GM19035 (cell line): Measurements from ENCODE around the gene UGT1A9.
"Not testable (repeated sequence)": the region's sequence is repeated elsewhere in the genome, so short reads cannot be mapped to it uniquely, and the experiment has no call there.

Experiments
- ATAC-seq: cut with Tn5 transposase; IDR thresholded peaks from one replicate; pipeline ENCODE4 v1.9.1; 2021; ENCODE audit not compliant: unreplicated experiment

UGT1A9 gene

DNA sequence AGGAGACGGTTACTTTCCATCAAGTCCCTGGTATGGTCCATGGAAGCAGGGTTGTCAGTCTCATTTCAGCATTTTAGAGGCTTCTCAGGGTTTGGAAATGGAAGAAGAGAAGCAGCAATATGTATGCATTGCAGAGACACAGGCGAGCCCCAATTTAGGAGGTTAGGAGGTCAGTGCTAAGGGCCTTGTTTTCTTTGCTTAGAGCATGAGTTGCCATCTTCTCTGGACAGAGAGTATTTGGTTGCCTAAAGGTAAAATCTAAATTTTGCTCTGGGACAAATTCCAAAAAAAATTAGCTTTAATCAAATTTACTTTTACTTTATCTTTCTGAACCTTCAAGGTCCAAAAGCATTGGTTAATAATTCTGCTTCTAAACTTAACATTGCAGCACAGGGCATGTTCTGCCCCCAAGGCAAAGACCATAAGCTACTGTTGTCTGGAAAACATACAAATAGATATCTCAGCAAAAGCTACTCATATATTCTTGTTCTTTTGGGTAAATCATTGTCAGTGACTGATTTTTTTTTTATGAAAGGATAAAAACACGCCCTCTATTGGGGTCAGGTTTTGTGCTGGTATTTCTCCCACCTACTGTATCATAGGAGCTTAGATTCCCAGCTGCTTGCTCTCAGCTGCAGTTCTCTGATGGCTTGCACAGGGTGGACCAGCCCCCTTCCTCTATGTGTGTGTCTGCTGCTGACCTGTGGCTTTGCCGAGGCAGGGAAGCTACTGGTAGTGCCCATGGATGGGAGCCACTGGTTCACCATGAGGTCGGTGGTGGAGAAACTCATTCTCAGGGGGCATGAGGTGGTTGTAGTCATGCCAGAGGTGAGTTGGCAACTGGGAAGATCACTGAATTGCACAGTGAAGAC is at the start of gene UGT1A9:
UGT1A9 (plus strand) TSS at position 609 of the 872 bp plus-strand sequence; CDS start at position 646, 37 bp downstream.
- no peak for ATAC-seq

DNA sequence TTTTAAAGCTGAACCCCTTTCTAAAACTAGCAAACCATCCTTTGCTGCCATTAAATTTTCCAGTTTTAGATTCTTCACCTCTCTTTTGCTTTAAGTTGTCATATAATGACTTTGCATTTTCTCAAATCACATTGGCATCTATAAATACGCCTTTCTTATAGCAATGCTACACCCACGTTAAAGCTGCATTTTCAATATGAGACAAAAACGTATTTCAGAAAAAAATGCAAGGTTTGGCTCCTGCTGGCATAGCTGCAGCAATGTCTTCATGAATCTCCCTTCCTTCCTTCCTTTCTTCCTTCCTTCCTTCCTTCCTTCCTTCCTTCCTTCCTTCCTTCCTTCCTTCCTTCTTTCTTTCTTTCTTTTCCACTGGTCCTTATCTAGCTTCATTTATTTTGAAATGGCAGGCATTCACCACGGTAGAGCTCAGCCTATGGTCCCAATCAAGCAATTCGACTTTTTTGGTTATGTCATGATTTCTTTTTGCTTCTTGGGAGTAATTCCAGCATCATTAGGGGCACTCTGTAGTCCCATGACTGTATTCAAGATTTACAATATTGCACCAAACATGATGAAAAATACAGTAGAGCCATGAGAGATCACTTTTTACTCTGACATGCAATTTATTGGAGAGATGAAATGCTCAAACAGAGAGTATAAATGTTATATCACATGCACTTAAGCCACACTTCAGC is 44.2 kb upstream of the UGT1A9 start:
- no peak for ATAC-seq

DNA sequence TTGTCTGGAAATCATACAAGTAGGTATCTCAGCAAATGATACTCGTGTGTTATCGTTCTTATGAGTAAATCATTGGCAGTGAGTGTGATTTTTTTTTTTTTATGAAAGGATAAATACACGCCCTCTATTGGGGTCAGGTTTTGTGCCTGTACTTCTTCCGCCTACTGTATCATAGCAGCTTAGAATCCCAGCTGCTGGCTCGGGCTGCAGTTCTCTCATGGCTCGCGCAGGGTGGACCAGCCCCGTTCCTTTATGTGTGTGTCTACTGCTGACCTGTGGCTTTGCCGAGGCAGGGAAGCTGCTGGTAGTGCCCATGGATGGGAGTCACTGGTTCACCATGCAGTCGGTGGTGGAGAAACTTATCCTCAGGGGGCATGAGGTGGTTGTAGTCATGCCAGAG is 35.4 kb upstream of the UGT1A9 start, which contains the start of gene UGT1A10:
UGT1A10 (plus strand) TSS at position 143 of the 400 bp plus-strand sequence; CDS start at position 218, 75 bp downstream.
- ATAC-seq: not testable (repeated sequence)

DNA sequence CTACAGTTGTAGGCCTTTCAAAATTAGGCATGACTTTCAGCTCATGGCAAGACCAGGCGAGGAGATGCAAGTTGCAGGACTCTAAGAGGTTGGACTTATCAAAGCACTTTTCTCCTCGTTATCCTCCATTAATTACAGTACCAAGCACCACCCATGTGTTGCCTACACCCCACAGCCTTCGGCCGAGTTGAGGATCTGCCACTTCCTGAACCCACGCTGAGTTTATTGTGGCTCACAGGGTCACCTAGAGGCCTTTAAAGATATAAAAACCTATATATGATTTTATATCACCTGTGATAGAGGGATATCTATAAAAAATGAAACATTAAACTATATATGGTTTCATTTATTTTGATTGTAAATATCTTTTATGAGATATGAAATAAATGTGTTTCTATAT is 32.9 kb upstream of the UGT1A9 start:
- no peak for ATAC-seq

DNA sequence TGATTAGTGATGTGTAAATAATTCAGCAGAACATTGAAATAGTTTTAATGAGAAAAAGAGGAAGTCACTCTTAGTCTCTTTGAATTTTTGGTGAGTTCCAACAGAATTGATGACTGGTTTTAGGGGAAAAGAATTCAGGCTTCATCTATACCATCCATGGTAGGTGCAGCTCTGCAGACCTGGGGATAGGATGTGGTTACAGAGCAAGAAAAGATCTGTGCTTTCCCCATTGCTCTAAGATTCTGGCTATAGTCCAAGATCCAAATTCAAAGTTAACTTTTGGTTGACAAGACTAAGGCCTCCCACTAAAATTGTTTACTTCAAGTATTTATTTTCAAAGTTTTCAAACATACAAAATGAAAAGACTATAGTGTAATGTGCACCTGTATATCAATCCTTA is 31.8 kb upstream of the UGT1A9 start:
- ATAC-seq: no peak

DNA sequence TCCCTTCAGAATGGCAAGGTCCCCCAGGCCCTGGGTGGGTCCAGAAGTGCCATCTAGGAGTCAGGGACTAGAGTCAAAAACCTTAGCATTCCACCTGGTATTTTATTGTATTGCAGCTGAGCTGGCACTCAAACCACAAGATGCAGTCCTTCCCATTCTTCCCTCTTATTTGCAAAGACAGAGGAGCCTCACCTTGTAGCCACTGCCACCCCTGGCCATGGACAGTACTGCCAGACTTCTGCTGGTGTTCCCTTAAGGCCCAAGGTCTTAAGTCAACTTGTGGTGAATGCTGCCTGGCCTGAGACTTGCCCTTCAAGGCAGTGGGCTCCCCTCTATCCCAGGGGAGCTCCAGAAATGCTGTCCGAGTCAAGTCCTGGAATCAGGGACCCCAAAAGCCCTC is 28.6 kb upstream of the UGT1A9 start:
- ATAC-seq: no peak

DNA sequence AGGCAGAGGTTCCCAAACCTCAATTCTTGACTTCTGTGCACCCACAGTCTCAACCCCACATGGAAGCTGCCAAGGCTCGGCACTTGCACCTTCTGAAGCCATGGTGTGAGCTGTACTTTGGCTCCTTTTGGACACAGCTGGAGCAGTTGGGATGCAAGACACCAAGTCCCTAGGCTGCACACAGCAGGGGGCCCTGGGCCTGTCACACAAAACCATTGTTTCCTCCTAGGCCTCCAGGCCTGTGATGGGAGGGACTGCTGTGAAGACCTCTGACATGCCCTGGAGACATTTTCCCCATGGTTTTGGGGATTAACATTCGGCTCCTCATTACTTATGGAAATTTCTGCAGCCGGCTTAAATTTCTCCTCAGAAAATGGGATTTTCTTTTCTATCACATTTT is 25.7 kb upstream of the UGT1A9 start:
- ATAC-seq: not testable (repeated sequence)

DNA sequence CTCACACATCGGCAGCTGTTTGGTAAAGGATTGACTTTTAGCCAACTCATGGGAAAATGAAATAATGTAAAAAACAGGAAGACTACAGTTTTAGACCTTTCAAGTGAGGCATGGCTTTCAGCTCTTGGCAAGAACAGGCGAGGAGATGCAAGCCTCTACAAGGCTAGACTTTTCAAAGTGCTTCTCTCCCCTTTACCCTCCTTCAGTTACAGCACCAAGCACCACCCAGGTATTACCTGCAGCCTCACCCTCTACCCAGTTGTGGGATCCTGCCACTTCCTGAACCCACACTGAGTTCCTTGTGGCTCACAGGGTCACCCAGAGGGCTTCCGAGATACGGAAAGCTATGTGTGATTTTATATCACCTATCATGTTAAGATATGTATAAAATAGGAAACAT is 20.7 kb upstream of the UGT1A9 start:
- ATAC-seq: no peak

DNA sequence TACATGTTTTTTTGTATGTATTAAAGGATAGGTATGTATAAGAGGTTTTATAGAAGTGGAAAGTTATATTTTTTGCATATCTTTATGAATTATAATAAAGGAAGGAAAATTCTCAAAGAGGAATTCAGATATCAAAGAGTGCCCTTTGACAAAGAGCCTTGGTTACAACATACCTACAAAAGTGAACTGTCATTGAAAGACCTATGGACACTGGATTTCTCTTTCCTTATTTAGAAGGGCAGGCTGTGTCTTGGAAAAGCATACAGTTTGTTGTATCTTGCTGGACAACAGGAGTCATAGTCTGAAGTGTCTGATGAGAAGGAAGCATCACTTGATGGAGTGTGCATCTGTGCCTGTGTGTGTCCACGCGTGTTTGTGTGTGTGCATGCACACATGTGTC is 20.3 kb upstream of the UGT1A9 start:
- ATAC-seq: no peak

DNA sequence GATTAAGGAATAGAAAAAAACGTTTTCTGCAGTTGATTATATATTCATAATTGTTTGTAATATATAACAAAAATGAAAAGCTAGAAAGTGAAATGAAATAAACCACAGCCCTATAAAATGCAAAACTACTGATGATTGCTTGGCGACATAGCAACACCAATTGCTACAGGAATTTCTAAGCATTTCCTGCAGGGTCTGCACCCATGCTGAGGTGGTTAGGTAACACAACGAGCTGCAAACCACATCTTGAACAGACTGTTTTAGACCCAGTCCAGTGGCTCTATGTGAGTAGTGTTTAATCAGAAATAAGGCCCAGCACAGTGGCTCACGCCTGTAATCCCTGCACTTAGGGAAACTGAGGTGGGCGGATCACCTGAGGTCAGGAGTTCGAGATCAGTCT is 17.2 kb upstream of the UGT1A9 start:
- ATAC-seq: no peak

DNA sequence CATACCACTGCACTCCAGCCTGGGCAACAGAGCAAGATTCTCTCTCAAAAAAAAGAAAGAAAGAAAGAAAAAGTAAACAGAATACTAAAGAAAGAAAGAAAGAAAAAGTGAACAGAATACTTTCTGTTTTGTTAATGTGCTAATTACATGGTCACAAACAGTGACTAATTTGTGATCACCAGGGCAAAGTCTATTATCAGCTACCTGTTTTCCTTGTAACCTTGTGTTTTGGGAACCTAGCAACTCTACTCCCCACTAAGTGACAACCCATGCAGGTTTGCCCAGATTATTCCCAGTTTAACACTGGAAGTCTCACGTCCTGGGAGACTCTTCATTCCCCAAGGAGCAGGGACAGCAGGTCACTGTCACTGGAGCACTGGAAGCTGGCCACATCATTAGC is 16.7 kb upstream of the UGT1A9 start:
- no peak for ATAC-seq

DNA sequence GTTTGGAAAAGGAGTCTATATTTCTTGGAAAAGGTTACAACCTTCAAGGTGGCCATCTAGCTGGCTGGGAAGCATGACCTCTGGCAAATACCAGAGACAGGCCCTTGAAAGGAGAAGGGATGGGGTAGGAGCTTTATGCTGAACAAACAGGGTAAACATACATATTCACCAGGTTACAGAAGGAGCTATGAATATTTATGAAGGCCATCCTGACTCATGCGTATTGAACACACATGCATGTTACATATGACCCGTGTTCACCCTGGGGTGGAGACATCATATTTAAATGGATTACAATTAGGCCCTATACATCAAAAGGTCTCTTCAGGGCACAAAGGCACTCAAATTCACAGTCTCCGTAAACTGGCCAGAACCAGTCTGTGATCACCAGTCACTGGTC is 15.8 kb upstream of the UGT1A9 start:
- ATAC-seq: not testable (repeated sequence)

DNA sequence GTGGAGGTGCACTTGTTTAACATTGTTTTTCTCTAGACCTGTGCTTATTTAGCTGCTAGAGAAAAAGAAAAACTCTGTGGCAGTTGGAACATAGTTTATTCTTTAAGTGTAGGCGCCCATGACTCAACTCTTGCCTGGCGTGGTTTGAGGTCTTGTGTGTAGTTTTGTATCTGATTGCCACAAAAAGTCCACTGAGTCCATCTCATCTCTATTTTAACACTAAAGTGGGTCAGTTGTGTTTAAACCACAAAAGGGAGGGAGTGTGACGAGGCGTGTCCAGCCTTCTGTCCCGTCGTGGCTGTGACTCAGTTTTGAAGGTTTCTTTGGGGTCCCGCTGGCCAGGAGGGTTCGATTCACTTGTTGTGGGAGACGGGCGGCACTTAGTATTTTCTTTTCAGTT is 15.3 kb upstream of the UGT1A9 start:
- ATAC-seq: no peak

DNA sequence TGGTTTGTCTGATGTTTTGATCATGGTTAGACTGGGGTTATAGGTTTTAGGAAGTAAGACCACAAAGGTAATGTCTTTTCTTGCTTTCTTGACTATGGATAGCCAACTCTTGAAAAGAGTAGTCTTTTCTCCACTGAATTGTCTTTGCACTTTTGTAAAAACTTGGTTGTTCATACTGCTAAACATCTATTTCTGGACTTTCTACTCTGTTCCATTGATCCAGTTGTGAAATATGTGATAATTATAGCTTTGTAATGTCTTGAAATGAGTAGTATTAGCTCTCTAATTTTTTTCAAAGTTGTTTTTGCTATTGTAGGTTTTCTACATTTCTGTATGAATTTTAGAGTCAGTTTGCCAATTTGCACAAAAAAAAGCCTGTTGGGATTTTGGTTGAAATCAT is 13.1 kb upstream of the UGT1A9 start:
- ATAC-seq: no peak

DNA sequence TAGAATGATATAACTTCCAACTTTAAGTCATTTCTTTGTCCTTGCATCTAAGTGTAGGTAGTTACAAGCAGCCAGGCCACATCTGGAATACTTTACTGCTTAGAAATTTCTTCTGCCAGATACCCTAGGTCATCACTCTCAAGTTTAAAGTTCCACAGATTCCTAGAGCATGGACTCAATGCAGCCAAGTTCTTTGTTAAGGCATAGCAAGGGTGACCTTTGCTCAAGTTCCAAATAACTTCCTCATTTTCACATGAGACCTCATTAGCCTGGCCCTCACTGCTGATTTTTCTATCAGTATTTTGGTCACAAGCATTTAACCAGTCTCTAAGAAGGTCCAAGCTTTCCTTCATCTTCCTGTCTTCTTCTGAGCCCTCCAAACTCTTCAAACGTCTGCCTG is 7.8 kb upstream of the UGT1A9 start:
- ATAC-seq: no peak

DNA sequence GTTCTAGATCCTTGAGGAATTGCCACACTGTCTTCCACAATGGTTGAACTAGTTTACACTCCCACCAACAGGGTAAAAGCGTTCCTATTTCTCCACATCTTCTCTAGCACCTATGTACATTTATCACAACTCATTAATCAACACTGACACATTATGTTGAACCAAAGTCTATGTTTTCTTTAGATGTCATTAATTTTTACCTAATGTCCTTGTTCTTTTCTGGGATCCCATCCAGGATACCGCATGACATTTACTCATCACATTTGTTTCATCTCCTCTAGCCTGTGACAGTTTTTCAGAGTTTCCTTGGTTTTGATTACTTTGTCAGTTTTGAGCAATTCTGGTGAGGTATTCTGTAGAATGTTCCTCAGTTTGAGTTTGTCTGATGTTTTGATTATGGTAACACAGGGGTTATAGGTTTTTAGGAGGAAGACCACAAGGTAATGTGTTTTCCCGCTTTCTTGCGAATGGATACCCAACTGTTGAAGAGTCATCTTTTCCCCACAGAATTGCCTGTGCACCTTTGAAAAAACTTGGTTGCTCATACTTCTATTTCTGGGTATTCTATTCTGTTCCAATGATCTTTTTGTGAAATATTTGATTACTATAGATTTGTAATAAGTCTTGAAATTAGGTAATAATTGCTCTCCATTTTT is 3.0 kb upstream of the UGT1A9 start:
- ATAC-seq: no peak

DNA sequence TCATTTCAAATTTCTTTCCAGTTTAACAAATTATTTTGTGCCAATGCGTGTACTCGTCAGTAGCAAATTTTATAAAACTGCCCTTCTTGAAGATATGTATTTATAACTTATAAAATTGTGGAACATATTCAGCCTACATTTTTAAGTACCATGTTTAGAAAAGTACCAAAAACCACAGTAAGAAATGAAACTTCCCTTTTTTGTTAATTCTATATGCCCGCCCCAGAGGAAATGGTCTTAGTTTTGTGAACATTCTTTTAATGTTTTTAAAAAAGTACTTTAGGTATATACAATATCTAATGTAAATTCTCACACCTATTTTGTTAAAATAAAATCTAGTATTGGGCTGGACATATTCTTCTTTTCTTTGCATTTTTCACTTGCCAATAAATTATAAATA is 1.2 kb downstream of the UGT1A9 start:
- no peak for ATAC-seq

DNA sequence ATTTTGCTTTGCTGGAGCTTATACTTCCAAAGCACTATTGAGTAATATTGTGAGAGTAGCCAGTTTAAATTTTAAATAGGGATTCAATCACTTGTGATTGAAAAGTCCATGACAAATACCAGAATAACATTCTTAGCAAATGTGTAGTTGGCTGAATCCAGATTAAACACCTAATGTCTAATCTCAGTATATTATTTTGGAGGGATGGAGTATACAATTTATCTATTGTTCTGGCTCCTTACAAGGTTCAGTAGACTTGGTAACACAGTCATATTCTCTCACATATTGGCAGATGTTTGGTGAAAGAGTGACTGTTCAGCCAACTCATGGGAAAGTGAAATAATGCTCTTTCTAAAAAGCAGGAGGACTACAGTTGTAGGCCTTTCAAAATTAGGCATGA is 2.2 kb downstream of the UGT1A9 start:
- no peak for ATAC-seq

DNA sequence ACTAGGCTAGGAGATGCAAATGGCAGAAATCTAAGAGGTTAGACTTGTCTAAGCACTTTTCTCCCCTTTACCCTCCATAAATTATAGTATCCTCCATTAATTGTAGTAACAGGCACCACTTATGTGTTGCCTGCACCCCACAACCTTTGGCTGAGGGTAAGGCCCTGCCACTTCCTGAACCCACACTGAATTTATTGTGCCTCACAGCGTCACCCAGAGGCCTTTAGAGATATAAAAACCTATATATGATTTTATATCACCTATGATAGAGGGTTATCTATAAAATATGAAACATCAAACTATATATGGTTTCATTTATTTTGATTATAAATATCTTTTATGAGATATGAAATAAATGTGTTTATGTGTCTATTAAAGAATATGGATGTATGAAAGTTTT is 2.6 kb downstream of the UGT1A9 start:
- ATAC-seq: no peak

DNA sequence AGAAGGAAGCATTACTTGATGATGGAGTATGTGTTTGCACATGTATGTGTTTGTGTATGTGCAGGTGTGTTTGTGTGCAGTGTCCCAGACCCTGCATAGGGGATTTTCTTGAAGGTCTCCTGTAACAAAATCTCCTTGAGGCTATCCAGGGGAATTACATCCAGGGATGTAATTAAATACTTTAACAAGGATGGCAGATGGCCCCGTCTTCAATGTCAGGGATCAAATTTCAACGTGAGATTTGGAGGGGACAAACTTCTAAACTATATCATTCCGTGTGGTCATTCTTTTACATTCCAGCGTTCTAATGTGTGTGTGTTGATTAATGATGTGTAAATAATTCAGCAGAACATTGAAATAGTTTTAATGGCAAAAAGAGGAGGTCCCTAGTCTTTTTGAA is 3.3 kb downstream of the UGT1A9 start:
- ATAC-seq: no peak

DNA sequence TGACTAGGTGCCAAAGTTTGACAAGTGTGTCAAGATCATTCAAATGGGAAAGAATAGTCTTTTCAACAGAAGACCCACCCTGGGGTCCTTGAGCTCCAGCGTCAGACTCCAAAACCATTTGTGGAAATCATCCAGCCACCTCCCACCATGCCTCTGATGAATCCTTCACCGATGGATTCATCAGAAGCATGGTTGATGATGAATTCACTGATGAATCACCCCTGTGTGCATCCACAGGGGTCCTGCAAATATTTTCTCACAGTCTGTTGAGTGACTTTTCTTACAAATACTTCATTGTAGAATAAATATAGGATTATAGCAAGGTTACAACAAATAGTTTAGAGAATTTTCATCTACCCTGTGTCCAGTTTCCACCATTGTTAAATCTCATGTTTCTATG is 4.3 kb downstream of the UGT1A9 start:
- no peak for ATAC-seq

DNA sequence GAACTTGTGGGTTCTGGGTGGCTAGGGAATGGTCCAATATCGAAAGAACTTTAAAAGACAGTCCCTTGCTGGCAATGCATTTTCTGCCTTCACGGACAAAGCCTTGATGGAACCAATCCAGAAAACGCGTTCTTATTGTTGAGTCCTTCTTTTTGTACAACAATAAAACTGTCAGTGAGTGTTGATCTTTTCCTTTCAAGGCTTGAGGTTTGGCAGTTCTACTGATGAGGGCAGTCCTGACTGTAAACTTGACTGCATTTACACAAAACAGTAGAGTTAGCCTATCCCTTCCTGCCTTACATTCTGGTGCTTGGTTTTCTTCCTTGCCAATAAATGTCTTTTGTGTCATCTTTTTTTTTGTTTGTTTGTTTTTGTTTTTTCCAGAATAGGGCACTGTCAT is 7.5 kb downstream of the UGT1A9 start:
- no peak for ATAC-seq
